SU-DHL-6 (cell line): ENCODE measurements around the gene TMEM190.

Experiments used
- CTCF ChIP-seq: fragments of 200-600 bp; sonication (generic); IDR thresholded peaks from one replicate; pipeline ENCODE4 v1.5.1; 2017; ENCODE audit warnings: antibody characterized with exemption, mild to moderate bottlenecking, low read length, moderate library complexity; ENCODE audit not compliant: insufficient read depth, poor library complexity, severe bottlenecking
- EZH2phosphoT487 ChIP-seq: fragments of 200-600 bp; sonication (generic), shearing (Covaris generic); conservative IDR thresholded peaks from 2 replicates; pipeline ENCODE4 v1.6.1; 2018; ENCODE audit warnings: mild to moderate bottlenecking, antibody characterized with exemption, low read length, moderate library complexity, mixed read lengths

GRCh38 chr19:55424518-55424917 lies 47.9 kb downstream of the TMEM190 start:
- TF ChIP-seq CTCF (no peak), EZH2phosphoT487 (no peak)
